HCT116 (cell line): ENCODE data around the gene DNAJB8. TPM values are rescaled to one million over a fixed set of nuclear protein-coding genes. Genes with fewer than 3 reads are reported as not detected.

Experiments used
- ATAC-seq: fragments of 200-7000 bp; cut with Tn5 transposase; 2 replicates; pipeline ENCODE4 v1.9.1; 2020; ENCODE audit warnings: mild to moderate bottlenecking, moderate library complexity
- BruUV-seq: library from RNA; stranded (reverse); fragments of 400-500 nt; replicated peaks from 2 replicates; lab custom pipeline; 2021; lab: Mats Ljungman, UMichigan
- CTCF ChIA-PET: fragments of 300-600 bp; sonication (Branson Sonifier 250); formaldehyde crosslinking; loops from one replicate; lab custom pipeline; 2021; ENCODE audit warnings: antibody characterized with exemption; lab: Charles Lee
- POLR2A ChIA-PET: fragments of 300-600, 350-600 bp; sonication (Branson Sonifier 250); formaldehyde crosslinking; loops from one replicate; lab custom pipeline; 2021; ENCODE audit warnings: antibody characterized with exemption; lab: Charles Lee
- RAD21 ChIA-PET, 2 experiments: fragments of 300-600 bp; sonication (Branson Sonifier 250); formaldehyde crosslinking; loops; one replicate each; lab custom pipeline; 2023; ENCODE audit warnings: low total read pairs in 2 of 2; ENCODE audit not compliant: uncharacterized antibody in 2 of 2, unreplicated experiment in 2 of 2, low non-redundant PET in 1 of 2; lab: Charles Lee
- DNase-seq: peaks from one replicate; pipeline ENCODE4 v3.0.0-alpha.2; 2010; ENCODE audit warnings: low read depth, low spot score
- H2AFZ ChIP-seq: fragments of 200-600 bp; shearing (Covaris generic), sonication (generic); 2 replicates; pipeline ENCODE4 v1.6.1; 2017; ENCODE audit warnings: low read depth, mixed run types, mixed read lengths, antibody characterized with exemption, low read length; ENCODE audit not compliant: poor library complexity, severe bottlenecking
- H3K27ac ChIP-seq: 2 replicates; pipeline ENCODE4 v1.5.1; 2012; ENCODE audit warnings: low read depth, low read length
- H3K27me3 ChIP-seq: fragments of 200-600 bp; sonication (generic); 2 replicates; pipeline ENCODE4 v1.6.1; 2016; ENCODE audit warnings: mixed run types, low read length, mixed read lengths; ENCODE audit not compliant: insufficient read depth
- H3K36me3 ChIP-seq, 2 experiments: fragments of 200-500 bp in 1 of 2; fragments of 200-600 bp in 1 of 2; sonication (Bioruptor generic) in 1 of 2; sonication (generic) in 1 of 2; 2 replicates each; pipeline versions ENCODE4 v1.5.1 to v1.6.1; 2014 to 2016; ENCODE audit warnings: low read length in 2 of 2, inconsistent platforms in 1 of 2, mixed read lengths in 1 of 2, mixed run types in 1 of 2; ENCODE audit not compliant: insufficient read depth in 2 of 2, control insufficient read depth in 1 of 2
- H3K4me1 ChIP-seq, 2 experiments: fragments of 200-600 bp in 1 of 2; sonication (generic) in 1 of 2; 2 replicates each; pipeline versions ENCODE4 v1.5.1 to v1.6.1; 2012 to 2017; ENCODE audit warnings: low read length in 2 of 2, inconsistent platforms in 1 of 2, mild to moderate bottlenecking in 1 of 2, mixed read lengths in 1 of 2, mixed run types in 1 of 2, moderate library complexity in 1 of 2; ENCODE audit not compliant: insufficient read depth in 2 of 2, control insufficient read depth in 1 of 2
- H3K4me2 ChIP-seq: fragments of 200-600 bp; sonication (generic); 2 replicates; pipeline ENCODE4 v1.6.1; 2017; ENCODE audit warnings: mixed run types, low read length, mixed read lengths
- H3K4me3 ChIP-seq, 2 experiments: fragments of 200-600 bp in 1 of 2; sonication (generic) in 1 of 2; replicated peaks in 1 of 2; 2 replicates each; pipeline ENCODE4 v1.5.1; 2011 to 2016; ENCODE audit warnings: low read length in 2 of 2, control low read depth in 1 of 2, low read depth in 1 of 2, mild to moderate bottlenecking in 1 of 2, mixed read lengths in 1 of 2, mixed run types in 1 of 2
- H3K79me2 ChIP-seq: fragments of 200-600 bp; sonication (generic); 2 replicates; pipeline ENCODE4 v1.6.1; 2017; ENCODE audit warnings: mild to moderate bottlenecking, mixed run types, low read length, moderate library complexity, mixed read lengths; ENCODE audit not compliant: insufficient read depth
- H3K9ac ChIP-seq: fragments of 200-600 bp; sonication (generic); 2 replicates; pipeline ENCODE4 v1.6.1; 2016; ENCODE audit warnings: low read length, mixed read lengths
- H3K9me2 ChIP-seq: fragments of 200-600 bp; sonication (generic), shearing (Covaris generic); 2 replicates; pipeline ENCODE4 v1.6.1; 2017; ENCODE audit warnings: mixed run types, mild to moderate bottlenecking, moderate library complexity; ENCODE audit not compliant: insufficient read depth
- H3K9me3 ChIP-seq, 2 experiments: fragments of 200-500 bp in 1 of 2; fragments of 200-600 bp in 1 of 2; sonication (Bioruptor generic) in 1 of 2; sonication (generic) in 1 of 2; 2 replicates each; pipeline ENCODE4 v1.6.1; 2014 to 2017; ENCODE audit warnings: low read length in 2 of 2, mixed read lengths in 2 of 2, inconsistent platforms in 1 of 2, low read depth in 1 of 2, mild to moderate bottlenecking in 1 of 2, mixed run types in 1 of 2, moderate library complexity in 1 of 2; ENCODE audit not compliant: control insufficient read depth in 1 of 2, insufficient read depth in 1 of 2
- H4K20me1 ChIP-seq: fragments of 200-600 bp; sonication (generic), shearing (Covaris generic); 2 replicates; pipeline ENCODE4 v1.6.1; 2017; ENCODE audit warnings: mixed run types, mild to moderate bottlenecking, moderate library complexity; ENCODE audit not compliant: insufficient read depth
- CBX3 ChIP-seq: IDR thresholded peaks from 2 replicates; pipeline ENCODE4 v1.6.1; 2012; ENCODE audit warnings: low read depth
- CEBPB ChIP-seq: IDR thresholded peaks from 2 replicates; pipeline ENCODE4 v1.6.1; 2012; ENCODE audit warnings: low read depth
- ELF1 ChIP-seq: IDR thresholded peaks from 2 replicates; pipeline ENCODE4 v1.6.1; 2012; ENCODE audit warnings: low read depth, borderline replicate concordance
- EZH2 ChIP-seq: fragments of 200-600 bp; sonication (generic); IDR thresholded peaks from 2 replicates; pipeline ENCODE4 v1.6.1; 2017; ENCODE audit warnings: antibody characterized with exemption, mixed run types
- FOSL1 ChIP-seq: IDR thresholded peaks from 2 replicates; pipeline ENCODE4 v1.6.1; 2012; ENCODE audit warnings: low read depth
- JUND ChIP-seq: IDR thresholded peaks from 2 replicates; pipeline ENCODE4 v1.6.1; 2012
- RAD21 ChIP-seq: IDR thresholded peaks from 2 replicates; pipeline ENCODE4 v1.6.1; 2012; ENCODE audit warnings: low read depth, mild to moderate bottlenecking
- SIN3A ChIP-seq: IDR thresholded peaks from 2 replicates; pipeline ENCODE4 v1.6.1; 2012; ENCODE audit warnings: low read depth
- ZNF274 ChIP-seq: fragments of 200-500 bp; sonication (Bioruptor generic); IDR thresholded peaks from 2 replicates; pipeline ENCODE4 v1.6.1; 2014; ENCODE audit warnings: mild to moderate bottlenecking, low read depth, low read length, inconsistent platforms
- intact Hi-C: fragments of 100-400 bp; cut with micrococcal nuclease; formaldehyde crosslinking; loops from 2 replicates; pipeline ENCODE4 v1.10.0; 2022
- total RNA-seq: library from RNA; stranded (reverse); gene quantifications from one replicate; pipeline ENCODE4 v1.2.1, GENCODE V29; 2021; ENCODE audit not compliant: unreplicated experiment
- TF ChIP-seq, protein P1 (sequence below): IDR thresholded peaks from 2 replicates; pipeline ENCODE4 v1.6.1; 2012; ENCODE audit warnings: low read depth
- TF ChIP-seq, protein P2 (sequence below): IDR thresholded peaks from 2 replicates; pipeline ENCODE4 v1.6.1; 2012
- TF ChIP-seq, protein P3 (sequence below), 3 experiments: fragments of 200-600 bp in 1 of 3; sonication (generic) in 1 of 3; IDR thresholded peaks in 2 of 3; conservative IDR thresholded peaks in 1 of 3; 2 replicates each; pipeline ENCODE4 v1.5.1; 2012 to 2017; ENCODE audit warnings: low read depth in 2 of 3, low read length in 2 of 3, antibody characterized with exemption in 1 of 3, borderline replicate concordance in 1 of 3, control low read depth in 1 of 3, mild to moderate bottlenecking in 1 of 3, mixed read lengths in 1 of 3, mixed run types in 1 of 3, moderate library complexity in 1 of 3; ENCODE audit not compliant: insufficient read depth in 1 of 3
- TF ChIP-seq, protein P4 (sequence below): IDR thresholded peaks from 2 replicates; pipeline ENCODE4 v1.6.1; 2011; ENCODE audit warnings: mild to moderate bottlenecking, low read length, moderate library complexity; ENCODE audit not compliant: insufficient replicate concordance; ENCODE audit errors: extremely low read depth

The DNAJB8 gene
- total RNA-seq, 1 experiment from 2014 or later = not detected

DNA sequence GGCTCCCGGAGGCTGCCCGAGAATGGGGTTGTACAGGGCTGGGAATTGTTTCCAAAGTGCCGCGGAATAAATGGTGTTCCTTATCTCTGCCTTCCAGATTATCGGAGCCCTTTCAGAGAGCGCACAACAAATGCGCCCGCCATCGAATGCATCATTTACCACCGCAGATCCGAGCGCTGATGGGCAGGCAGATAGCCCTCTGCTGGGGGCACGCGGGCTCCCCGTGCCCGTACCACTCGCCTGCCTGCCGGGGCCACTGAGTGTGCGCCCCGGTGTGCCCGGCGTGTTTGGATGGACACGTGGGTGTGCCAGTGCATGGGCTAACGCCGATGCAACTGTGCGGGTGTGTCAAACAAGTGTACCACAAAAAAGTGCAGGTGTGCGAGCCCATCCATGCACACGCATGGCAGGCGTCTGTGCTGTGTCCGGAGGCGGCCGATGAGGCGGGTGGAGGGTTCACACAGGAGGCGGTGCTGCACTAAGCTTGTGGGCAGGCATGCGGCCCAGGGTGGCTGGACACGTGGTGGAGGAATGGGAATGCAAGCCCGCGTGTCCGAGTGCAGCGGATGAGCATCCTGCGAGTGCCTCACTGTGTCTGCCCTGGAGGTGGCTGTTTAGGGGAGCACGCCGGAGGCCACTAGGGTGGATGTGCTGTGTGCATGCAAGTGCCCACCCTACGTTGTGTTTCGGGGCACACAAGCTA, 30.1 kb upstream of the DNAJB8 start:
- H3K9me2 ChIP-seq = no peaks in the 10 kb centered on the region
- no peak overlapping the region for H2AFZ ChIP-seq
- no TSS peak for BruUV-seq
- H4K20me1 ChIP-seq = no peaks in the 10 kb centered on the region
- ATAC-seq (no peak), DNase-seq (no peak)
- peaks cover 0 to 6% of the 10 kb centered on the region in 2 experiments; a peak in 2 of 4 replicates for H3K4me1 ChIP-seq
- H3K27me3 ChIP-seq = no peaks in the 10 kb centered on the region
- peaks cover 9% of the 10 kb centered on the region; the same call in 1 of the 2 replicates for H3K79me2 ChIP-seq
- intact Hi-C loops = loop anchor here (5.0 kb wide), 1 partner anchor 269 kb away; no protein-coding TSS in a partner anchor
- H3K9me3 ChIP-seq = no peaks in the 10 kb centered on the region
- POLR2A ChIA-PET = no interaction called here
- no peak for TF ChIP-seq SIN3A
- TF ChIP-seq, protein P1, sequence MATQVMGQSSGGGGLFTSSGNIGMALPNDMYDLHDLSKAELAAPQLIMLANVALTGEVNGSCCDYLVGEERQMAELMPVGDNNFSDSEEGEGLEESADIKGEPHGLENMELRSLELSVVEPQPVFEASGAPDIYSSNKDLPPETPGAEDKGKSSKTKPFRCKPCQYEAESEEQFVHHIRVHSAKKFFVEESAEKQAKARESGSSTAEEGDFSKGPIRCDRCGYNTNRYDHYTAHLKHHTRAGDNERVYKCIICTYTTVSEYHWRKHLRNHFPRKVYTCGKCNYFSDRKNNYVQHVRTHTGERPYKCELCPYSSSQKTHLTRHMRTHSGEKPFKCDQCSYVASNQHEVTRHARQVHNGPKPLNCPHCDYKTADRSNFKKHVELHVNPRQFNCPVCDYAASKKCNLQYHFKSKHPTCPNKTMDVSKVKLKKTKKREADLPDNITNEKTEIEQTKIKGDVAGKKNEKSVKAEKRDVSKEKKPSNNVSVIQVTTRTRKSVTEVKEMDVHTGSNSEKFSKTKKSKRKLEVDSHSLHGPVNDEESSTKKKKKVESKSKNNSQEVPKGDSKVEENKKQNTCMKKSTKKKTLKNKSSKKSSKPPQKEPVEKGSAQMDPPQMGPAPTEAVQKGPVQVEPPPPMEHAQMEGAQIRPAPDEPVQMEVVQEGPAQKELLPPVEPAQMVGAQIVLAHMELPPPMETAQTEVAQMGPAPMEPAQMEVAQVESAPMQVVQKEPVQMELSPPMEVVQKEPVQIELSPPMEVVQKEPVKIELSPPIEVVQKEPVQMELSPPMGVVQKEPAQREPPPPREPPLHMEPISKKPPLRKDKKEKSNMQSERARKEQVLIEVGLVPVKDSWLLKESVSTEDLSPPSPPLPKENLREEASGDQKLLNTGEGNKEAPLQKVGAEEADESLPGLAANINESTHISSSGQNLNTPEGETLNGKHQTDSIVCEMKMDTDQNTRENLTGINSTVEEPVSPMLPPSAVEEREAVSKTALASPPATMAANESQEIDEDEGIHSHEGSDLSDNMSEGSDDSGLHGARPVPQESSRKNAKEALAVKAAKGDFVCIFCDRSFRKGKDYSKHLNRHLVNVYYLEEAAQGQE = no peak
- no peak for TF ChIP-seq JUND
- no peak for TF ChIP-seq FOSL1
- TF ChIP-seq ZNF274 = no peak
- TF ChIP-seq RAD21 = no peak
- TF ChIP-seq EZH2 = no peak
- TF ChIP-seq CEBPB = no peak
- TF ChIP-seq, protein P2, sequence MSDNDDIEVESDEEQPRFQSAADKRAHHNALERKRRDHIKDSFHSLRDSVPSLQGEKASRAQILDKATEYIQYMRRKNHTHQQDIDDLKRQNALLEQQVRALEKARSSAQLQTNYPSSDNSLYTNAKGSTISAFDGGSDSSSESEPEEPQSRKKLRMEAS = no peak
- no peak for TF ChIP-seq ELF1
- TF ChIP-seq, protein P3, sequence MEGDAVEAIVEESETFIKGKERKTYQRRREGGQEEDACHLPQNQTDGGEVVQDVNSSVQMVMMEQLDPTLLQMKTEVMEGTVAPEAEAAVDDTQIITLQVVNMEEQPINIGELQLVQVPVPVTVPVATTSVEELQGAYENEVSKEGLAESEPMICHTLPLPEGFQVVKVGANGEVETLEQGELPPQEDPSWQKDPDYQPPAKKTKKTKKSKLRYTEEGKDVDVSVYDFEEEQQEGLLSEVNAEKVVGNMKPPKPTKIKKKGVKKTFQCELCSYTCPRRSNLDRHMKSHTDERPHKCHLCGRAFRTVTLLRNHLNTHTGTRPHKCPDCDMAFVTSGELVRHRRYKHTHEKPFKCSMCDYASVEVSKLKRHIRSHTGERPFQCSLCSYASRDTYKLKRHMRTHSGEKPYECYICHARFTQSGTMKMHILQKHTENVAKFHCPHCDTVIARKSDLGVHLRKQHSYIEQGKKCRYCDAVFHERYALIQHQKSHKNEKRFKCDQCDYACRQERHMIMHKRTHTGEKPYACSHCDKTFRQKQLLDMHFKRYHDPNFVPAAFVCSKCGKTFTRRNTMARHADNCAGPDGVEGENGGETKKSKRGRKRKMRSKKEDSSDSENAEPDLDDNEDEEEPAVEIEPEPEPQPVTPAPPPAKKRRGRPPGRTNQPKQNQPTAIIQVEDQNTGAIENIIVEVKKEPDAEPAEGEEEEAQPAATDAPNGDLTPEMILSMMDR (IDR thresholded peaks at IDR 0.05 in 2 of 3, conservative IDR thresholded peaks at IDR 0.05 in 1 of 3; ENCODE audit: borderline replicate concordance in 1 of 3, insufficient read depth in 1 of 3, low read depth in 2 of 3, low read length in 2 of 3) = no peak
- TF ChIP-seq, protein P4, sequence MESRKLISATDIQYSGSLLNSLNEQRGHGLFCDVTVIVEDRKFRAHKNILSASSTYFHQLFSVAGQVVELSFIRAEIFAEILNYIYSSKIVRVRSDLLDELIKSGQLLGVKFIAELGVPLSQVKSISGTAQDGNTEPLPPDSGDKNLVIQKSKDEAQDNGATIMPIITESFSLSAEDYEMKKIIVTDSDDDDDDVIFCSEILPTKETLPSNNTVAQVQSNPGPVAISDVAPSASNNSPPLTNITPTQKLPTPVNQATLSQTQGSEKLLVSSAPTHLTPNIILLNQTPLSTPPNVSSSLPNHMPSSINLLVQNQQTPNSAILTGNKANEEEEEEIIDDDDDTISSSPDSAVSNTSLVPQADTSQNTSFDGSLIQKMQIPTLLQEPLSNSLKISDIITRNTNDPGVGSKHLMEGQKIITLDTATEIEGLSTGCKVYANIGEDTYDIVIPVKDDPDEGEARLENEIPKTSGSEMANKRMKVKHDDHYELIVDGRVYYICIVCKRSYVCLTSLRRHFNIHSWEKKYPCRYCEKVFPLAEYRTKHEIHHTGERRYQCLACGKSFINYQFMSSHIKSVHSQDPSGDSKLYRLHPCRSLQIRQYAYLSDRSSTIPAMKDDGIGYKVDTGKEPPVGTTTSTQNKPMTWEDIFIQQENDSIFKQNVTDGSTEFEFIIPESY = no peak
- TF ChIP-seq CBX3 = no peak
- TF ChIP-seq, all 23 proteins: peak for 0
- CTCF ChIA-PET = no interaction called here
- no peak overlapping the region for H3K4me2 ChIP-seq
- no peak overlapping the region for H3K27ac ChIP-seq
- no peak overlapping the region for H3K9ac ChIP-seq
- no peak overlapping the region for H3K4me3 ChIP-seq
- RAD21 ChIA-PET = no interaction called here
- peaks cover 0 to 2% of the 10 kb centered on the region in 2 experiments; a peak in 2 of 4 replicates for H3K36me3 ChIP-seq
